SK-N-MC (cell line): ENCODE measurements around the gene ARHGEF10L.

Source experiments
- EZH2 ChIP-seq: fragments of 200-600 bp; sonication (generic); IDR thresholded peaks from one replicate; pipeline ENCODE4 v1.6.1; 2017; ENCODE audit warnings: antibody characterized with exemption
- POLR2AphosphoS5 ChIP-seq: IDR thresholded peaks from 2 replicates; pipeline ENCODE4 v1.6.1; 2012; ENCODE audit warnings: mild to moderate bottlenecking, low read depth, low read length, borderline replicate concordance

DNA sequence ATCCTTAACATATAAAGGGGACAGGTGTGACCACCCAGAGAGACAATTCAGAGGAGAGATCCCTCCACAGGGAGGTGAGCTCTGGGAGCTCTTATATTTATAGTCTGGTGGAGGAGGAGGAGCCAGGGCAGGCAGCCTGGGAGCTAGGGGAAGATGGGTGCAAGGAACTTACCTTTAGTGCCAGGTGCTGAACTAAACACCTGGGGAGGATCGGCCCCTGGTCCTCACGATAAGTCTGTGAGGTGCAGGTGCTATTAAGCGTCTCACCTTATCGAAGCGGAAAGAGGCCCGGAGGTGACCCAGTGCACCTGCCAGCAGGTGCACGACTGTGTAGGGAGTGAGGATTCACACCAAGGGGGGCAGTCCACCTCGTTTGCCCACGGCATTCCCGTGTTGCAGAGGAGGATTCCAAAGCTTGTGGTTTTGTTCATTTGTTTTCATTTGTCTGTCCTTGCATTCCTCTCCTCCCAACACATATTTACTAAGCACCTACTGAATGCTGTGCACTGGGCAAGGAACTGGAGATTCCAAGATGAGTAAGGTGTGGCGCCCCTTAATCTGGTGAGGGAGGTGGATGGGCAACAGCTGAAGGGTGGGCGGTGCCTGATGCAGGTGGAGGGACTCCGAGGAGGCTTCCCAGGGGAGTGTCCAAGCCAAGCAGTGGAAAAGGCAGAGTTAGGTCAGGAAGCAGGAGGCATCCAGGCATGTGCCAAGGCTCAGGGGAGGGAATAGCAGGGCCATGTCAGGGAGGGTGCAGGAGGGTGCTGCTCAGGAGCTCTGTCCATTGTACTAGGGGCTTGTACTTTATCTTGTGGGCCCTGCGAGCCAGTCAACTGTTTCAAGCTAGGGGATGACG lies 11.5 kb downstream of the ARHGEF10L start:
- TF ChIP-seq POLR2AphosphoS5 (no peak), EZH2 (no peak)
